Suppressor macrophage treated with lipopolysaccharide for 1 hour (primary cell): ENCODE results near the gene PAPPA2.

Experiments
- DNase-seq, 3 donors: peaks; one replicate each; pipeline ENCODE4 v3.0.0-alpha.2; 2020 to 2022

The PAPPA2 gene

DNA sequence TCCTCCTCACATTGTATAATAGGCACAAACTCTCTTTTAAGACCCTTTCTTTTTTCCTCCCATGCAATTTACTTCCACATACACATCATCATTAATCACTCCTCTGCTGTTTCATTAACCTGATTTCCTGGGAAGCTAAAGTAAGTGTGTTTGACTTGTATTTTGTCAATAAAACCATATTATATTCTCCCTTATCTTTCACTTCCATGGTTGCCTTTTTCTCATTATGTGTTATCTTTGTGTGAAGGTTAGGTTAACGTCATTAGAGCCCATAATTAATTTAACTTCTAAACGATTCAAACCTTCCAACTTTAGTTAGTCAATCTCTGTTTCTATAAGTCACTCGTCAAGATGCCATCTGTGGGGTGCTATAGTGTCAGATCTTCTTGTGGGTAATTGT, 313.0 kb downstream of the PAPPA2 start:
- DNase-seq, result no peak

DNA sequence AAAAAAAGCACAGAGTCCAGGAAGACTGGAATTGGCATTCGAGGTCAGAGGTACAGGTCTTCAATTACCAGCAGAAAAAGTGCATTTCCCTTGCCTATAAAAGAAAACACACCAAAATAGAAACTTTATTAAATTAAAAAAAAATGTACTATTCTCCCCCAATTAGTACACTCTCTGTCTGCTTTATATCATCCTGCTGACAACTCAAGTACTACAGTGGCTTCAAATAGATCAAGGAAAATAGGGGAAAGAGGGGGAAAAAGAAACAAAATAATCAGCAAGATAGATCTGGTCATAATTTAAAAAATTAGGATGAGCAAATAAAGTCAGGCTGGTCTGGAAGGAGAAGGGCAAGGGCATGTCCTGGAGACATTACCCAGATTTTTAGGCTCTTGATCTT, 315.1 kb downstream of the PAPPA2 start:
- DNase-seq, result no peak

DNA sequence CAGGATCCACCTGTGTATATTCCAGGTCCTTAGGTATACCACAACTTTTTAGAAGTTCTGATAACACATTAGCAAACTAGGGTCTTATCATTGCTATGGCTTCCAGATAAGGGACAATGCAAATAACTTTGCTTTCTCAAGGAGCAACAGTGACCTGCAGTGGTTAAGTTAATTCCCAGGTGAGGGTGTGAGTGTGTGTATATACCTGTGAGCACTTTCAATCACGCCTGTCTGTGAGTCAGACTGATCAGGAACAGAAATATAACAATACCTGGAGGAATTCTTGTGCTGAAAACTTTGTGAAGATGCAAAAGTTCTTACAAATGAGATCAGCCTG, 317.0 kb downstream of the PAPPA2 start:
- DNase-seq, result no peak

GRCh38 chr1:176783309-176783708, 320.3 kb downstream of the PAPPA2 start:
- no peak for DNase-seq

- no peak for DNase-seq
Observed at GRCh38 chr1:176785056-176785455, 322.1 kb downstream of the PAPPA2 start.

DNA sequence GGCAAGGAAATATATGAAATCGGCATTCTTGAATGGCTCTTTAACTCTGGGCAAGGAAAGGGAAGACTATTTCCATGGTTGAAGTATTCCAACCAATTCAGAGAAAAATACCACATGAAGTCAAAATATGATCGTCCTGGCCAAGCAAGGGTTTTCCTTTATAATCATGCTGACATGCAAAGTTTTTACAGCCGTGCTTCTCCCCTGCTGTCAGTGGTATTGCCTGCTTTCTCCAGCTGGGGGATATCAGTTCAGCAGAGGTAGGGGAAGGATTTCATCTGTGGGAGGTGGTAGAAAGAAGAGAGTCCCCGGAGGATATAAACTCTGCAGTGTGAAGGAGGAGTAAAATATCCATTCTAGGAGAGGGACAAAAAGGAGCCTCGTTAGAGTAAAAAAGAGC, 322.8 kb downstream of the PAPPA2 start:
- no peak for DNase-seq

DNA sequence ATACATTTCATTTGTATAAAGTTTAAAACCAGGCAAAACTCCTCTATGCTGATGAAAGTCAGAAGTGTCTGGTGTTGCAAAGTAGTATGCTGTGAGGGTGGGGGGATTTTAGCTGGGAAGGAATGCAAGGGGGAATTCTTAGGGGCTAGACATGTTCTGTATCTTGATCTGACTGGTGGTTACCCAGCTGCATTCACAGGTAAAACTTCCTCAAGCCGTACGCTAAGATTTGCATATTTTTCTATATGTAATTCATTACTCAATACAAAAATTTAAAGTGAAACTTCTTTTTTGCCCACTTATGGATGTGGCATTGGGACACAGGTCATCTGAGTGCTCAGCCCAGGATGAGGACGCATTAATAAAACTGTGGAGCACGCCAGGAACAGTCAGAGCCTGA, 323.3 kb downstream of the PAPPA2 start:
- no peak for DNase-seq

DNA sequence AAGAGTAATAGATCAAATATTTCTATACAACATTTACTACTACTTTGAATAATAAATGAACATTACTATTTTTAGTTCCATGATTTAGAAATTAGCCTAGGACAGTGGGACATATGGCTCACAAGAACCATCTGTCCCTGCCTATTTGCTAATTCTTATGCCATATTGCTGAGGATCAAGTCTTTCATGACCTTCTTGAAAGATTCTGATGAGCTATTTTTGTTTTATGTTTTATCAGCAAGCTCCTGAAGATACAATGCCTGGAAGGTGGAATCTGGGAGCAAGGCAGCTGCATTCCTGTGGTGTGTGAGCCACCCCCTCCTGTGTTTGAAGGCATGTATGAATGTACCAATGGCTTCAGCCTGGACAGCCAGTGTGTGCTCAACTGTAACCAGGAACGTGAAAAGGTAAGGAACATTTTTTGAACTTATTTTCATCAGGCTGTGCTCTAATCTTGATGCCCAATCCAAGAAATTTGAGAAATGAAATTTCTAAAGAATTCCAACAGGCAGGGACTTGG, 326.7 kb downstream of the PAPPA2 start:
- no peak for DNase-seq

DNA sequence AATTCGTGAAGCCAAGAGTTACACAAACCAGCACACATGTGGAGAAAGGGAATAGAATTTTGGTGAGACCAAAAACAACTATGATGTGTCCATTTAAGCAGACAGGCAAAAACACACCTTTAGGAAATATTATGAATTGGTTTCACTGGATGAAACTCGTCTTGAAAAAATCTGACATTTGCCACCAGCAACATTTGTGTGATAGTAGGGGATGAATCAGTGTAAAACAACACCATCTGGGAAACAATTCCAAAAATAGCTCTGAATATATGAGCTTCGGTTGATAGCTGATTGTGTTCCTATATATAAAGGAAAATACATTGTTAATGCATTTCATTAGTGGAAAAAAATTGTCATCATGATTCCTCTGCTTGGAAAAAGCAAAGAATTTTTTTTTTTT, 327.8 kb downstream of the PAPPA2 start:
- DNase-seq, result no peak

GRCh38 chr1:176791906-176792305, 328.9 kb downstream of the PAPPA2 start:
- DNase-seq, result no peak

DNA sequence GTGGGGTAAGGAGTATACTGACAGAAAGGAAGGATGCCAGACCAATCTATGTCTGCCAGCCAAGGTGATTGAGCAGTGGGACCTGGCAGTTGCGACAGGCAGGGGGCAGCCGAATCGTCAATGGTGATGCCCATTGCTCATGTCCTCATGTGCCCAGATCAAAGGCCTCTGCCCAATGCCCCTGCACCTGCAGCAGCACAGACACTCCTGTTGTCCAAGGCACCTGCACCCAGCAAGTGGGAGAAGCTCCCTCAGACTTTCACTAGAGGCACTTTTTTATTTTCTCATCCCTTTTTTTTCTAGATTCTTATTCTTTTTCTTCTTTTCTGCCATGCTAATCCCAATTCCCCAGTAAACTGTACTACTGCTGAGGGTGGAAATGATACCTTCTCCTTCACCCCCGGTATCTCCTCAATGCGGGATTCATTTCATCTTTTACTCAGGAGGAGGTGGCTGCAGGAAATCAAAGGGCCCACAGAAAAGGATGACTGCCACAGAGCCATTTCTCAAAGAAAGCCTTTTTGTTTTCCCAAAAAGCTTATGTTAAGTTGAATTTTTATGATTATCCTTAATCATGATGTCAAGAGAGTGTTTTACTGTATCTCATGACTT, 332.0 kb downstream of the PAPPA2 start:
- no peak for DNase-seq

DNA sequence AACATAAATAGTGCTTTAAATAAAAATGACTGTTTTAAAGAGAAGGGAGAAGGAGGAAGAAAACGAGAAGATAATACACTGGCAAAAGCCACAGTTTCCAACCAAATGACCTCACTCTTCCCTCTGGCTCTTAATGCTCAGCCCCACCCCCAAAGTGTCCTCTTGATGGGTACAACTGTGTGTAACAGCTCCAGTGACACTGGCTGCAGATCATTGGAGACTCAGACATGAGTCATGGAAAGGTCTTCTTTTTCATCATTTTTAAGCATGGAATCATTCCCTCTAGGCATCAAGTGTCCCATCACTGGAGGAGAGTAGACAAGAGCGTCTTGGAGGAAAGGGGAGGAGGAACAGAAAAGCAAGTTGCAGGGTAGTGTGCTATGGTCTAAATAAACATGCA, 333.0 kb downstream of the PAPPA2 start:
- DNase-seq, result no peak

GRCh38 chr1:176796583-176796982, 333.6 kb downstream of the PAPPA2 start:
- no peak for DNase-seq

- DNase-seq, result no peak
Observed at GRCh38 chr1:176799327-176799726, 336.4 kb downstream of the PAPPA2 start.

DNA sequence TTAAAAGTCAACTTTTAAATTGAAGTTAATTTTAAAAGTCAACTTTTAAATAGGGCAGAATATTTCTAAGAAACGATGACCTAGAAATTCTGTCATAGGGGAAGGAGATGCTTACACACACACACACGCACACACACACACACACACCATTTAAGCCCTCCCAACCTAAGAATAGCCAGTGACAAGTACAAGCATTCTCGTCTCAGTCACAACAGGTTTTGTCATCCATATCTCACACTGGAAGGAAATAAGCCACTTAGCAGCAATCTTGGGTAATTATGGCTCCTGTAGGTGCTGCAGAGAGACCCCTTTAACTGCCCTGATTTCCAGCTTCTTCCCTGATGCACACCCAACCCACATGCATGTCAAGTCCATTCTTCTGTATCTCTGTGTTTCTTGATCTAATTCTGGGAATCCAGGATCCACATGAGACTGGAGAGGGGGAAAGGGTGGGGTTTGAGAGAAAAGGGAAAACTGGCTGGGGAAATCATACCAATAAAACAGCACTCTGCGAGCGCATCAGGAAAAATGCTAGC, 338.1 kb downstream of the PAPPA2 start:
- DNase-seq, result no peak

DNA sequence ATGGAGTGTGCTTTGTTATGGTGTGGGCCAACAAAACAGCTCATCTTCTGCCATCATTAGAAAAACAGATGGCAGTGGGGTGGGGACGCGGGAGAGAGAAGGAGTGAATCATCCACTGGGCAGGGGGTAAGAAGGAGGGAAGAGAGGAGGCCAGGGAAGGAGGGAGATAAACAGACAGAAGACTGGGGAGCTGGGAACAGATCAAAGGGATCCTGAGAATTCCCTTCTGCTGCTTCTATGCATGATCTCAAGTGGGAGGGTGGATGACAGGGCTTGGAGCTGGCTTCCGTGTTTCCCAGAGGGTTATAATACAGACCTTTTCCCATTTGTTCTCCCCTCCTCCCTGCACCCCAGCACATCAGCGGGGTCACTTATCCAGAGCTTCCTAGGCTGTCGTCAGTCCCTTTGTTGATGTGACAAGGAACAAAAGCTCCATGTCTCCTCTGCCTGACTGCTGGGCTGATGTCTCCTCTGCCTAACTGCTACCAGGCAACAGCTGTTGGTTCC, 338.6 kb downstream of the PAPPA2 start:
- no peak for DNase-seq

GRCh38 chr1:176802316-176802715, 339.3 kb downstream of the PAPPA2 start:
- DNase-seq, result no peak

- no peak for DNase-seq
Observed at GRCh38 chr1:176803042-176803441, 340.1 kb downstream of the PAPPA2 start.

DNA sequence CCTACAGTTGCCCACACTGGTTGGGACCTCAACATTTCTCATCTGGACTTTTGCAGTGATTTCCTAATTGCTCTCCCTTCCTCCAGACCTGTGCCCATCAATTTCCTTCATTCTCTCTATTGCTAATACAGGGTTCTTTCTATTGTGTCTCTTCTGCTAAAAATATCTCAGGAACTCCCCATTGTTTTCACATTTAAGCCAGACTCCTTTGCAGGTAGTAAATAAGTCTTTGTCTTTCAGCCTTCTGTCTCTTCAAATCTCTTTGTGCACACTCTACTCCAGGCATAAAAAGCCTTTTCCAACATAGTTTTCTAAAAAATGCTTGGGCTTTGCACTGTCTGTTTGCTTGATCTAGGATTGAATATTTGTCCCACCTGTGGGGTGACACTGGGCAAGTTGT, 340.6 kb downstream of the PAPPA2 start:
- DNase-seq, result no peak

DNA sequence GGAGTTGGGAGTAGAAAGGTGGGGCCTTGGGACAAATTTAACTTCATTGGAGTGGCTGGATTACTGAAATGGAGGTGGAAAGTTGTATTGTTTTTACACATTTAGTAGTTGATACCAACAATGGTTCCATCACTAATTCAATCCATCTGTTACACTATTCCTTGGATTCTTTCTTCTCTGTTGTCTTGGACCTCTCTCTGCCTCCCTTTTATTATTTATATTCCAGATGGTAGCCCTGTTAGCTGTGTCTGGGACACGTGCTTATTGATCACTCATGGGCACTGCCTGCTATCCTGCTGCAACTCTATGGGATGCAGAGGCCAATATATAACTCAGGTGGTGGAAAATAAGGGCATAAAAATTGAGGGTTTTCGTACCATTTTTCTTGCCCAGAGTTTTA, 346.3 kb downstream of the PAPPA2 start:
- no peak for DNase-seq

GRCh38 chr1:176811511-176812288, 348.7 kb downstream of the PAPPA2 start:
- no peak for DNase-seq

DNA sequence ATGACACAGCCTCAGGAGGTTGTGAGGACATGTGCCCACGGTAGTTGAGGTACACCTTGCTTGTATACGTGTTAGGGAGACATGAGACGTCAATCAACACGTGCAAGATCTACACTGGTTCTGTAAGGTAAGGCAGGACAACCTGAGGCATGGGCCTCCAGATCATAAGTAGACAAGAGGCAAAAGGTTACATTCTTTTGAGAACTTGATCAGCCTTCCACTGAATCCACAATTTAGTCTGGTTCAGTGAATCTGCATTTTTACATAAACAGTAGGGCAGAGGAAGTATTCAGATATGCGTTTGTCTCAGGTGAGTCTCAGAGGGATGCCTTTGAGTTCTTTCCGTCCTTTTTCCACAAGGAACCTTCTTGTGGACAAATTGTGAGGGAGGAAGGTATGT, 352.6 kb downstream of the PAPPA2 start:
- no peak for DNase-seq

DNA sequence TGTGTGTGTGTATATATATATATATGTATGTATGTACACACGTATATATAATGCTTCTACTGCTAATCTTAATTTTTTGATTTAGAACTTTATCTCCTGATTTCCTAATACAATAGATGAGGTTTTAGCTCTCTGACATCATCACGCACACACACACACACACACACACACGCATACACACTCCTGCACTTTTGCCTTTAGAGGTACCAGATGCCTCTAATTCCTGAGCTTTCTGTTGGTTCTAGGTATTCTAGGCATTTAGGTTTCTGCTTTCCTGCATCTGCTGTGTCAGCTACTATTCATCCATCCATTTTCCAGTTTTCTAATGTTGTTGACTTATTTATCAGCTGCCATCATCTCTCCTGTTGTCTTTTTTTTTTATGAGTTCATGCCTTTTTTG, 353.3 kb downstream of the PAPPA2 start:
- DNase-seq, result no peak

GRCh38 chr1:176820391-176821031, 357.5 kb downstream of the PAPPA2 start:
- no peak for DNase-seq
